Cardiac septum (tissue), 1 donor: ENCODE data around the gene AFDN. TPM values are rescaled to one million over a fixed set of nuclear protein-coding genes. Genes with fewer than 3 reads are reported as not detected.
"Not testable (repeated sequence)": the region's sequence is repeated elsewhere in the genome, so short reads cannot be mapped to it uniquely, and the experiment has no call there.

ENCODE experiments used
- DNase-seq: peaks from one replicate; pipeline ENCODE4 v3.0.0-alpha.2; 2020; ENCODE audit warnings: low spot score
- intact Hi-C: fragments of 100-400 bp; cut with DNase I; formaldehyde crosslinking; loops from one replicate; pipeline ENCODE4 v1.14.0; 2022
- total RNA-seq: library from RNA; stranded (reverse); fragmentation: NEBNext Ultra II Directional; extraction: Animal tissue kit (Norgen Biotek cat#: 25700); gene quantifications from one replicate; pipeline ENCODE4 v1.2.1, GENCODE V29; 2021
- donor health status: DM: no; HTN: no; CAD: no.

Gene AFDN
- total RNA-seq, 1 donor from 2014 or later: 67.1 TPM

GRCh38 chr6:167985911-167986595 lies 159.3 kb downstream of the AFDN start:
- DNase-seq: peak; percentile 69
- intact Hi-C loops: no loop called here

GRCh38 chr6:167987396-167988153 lies 160.9 kb downstream of the AFDN start:
- no peak for DNase-seq
- intact Hi-C loops: no loop called here

GRCh38 chr6:167988154-167988495 lies 161.4 kb downstream of the AFDN start:
- intact Hi-C loops: no loop called here
- no peak for DNase-seq

GRCh38 chr6:167988945-167989841 lies 162.5 kb downstream of the AFDN start:
- DNase-seq: peak; percentile 72
- intact Hi-C loops: no loop called here

- intact Hi-C loops: loop anchor here (5.0 to 10.0 kb wide), 2 partner anchors 42 to 125 kb away; no protein-coding TSS in a partner anchor
- no peak for DNase-seq
Observed at GRCh38 chr6:167990016-167990945, 163.6 kb downstream of the AFDN start.

GRCh38 chr6:167993169-167993568 lies 166.5 kb downstream of the AFDN start:
- intact Hi-C loops: loop anchor here (5.0 to 10.0 kb wide), 2 partner anchors 39 to 122 kb away; no protein-coding TSS in a partner anchor
- DNase-seq: peak; percentile 84

- intact Hi-C loops: loop anchor here (5.0 to 10.0 kb wide), 2 partner anchors 38 to 121 kb away; no protein-coding TSS in a partner anchor
- DNase-seq: no peak
Observed at GRCh38 chr6:167993831-167994230, 167.1 kb downstream of the AFDN start.

- intact Hi-C loops: loop anchor here (10.0 kb wide), 1 partner anchor 119 kb away; no protein-coding TSS in a partner anchor
- DNase-seq: no peak
Observed at GRCh38 chr6:167995302-167995701, 168.6 kb downstream of the AFDN start.

GRCh38 chr6:167995731-167996151 lies 169.0 kb downstream of the AFDN start:
- intact Hi-C loops: loop anchor here (10.0 kb wide), 1 partner anchor 119 kb away; no protein-coding TSS in a partner anchor

GRCh38 chr6:167996424-167997199 lies 169.9 kb downstream of the AFDN start:
- DNase-seq: no peak
- intact Hi-C loops: loop anchor here (10.0 kb wide), 1 partner anchor 118 kb away; no protein-coding TSS in a partner anchor

More at GRCh38 chr6:167995731-167996151, 169.0 kb downstream of the AFDN start:
- DNase-seq: no peak

- intact Hi-C loops: loop anchor here (10.0 kb wide), 1 partner anchor 117 kb away; no protein-coding TSS in a partner anchor
- DNase-seq: no peak
Observed at GRCh38 chr6:167997642-167998041, 170.9 kb downstream of the AFDN start, which contains the start of gene KIF25. Gene KIF25 (plus strand): TSS chr6:167997671. CDS start chr6:168029586, 31,915 bp downstream.

GRCh38 chr6:167998215-167998614 lies 171.5 kb downstream of the AFDN start:
- intact Hi-C loops: loop anchor here (10.0 kb wide), 1 partner anchor 117 kb away; no protein-coding TSS in a partner anchor
- no peak for DNase-seq

- DNase-seq: no peak
- intact Hi-C loops: no loop called here
Observed at GRCh38 chr6:168000198-168001028, 173.7 kb downstream of the AFDN start.

GRCh38 chr6:168001029-168001332 lies 174.3 kb downstream of the AFDN start:
- no peak for DNase-seq
- intact Hi-C loops: no loop called here

GRCh38 chr6:168001514-168001913 lies 174.8 kb downstream of the AFDN start:
- DNase-seq, intact Hi-C loops: not testable (repeated sequence)

- intact Hi-C loops: no loop called here
- DNase-seq: no peak
Observed at GRCh38 chr6:168002804-168003203, 176.1 kb downstream of the AFDN start.

- DNase-seq: peak; percentile 73
- intact Hi-C loops: no loop called here
Observed at GRCh38 chr6:168004023-168004422, 177.3 kb downstream of the AFDN start.
